Measurements from ENCODE around the gene PRKAG1. TPM values are rescaled to one million over a fixed set of nuclear protein-coding genes. Genes with fewer than 3 reads are reported as not detected.

PRKAG1 gene
- total RNA-seq, 1 experiment from 2014 or later, result 80.3 TPM

- Mint-ChIP-seq H3K27ac (ENCODE audit: low read depth, unreplicated experiment) (peak overlapping the region; percentile 7), H3K4me1 (ENCODE audit: insufficient read depth, unreplicated experiment) (peaks cover 15% of the 10 kb centered on the region), H3K4me3 (ENCODE audit: unreplicated experiment) (no peak overlapping the region), H3K27me3 (ENCODE audit: insufficient read depth, unreplicated experiment) (no peaks in the 10 kb centered on the region), H3K9me3 (ENCODE audit: unreplicated experiment) (no peaks in the 10 kb centered on the region), H3K36me3 (ENCODE audit: insufficient read depth, unreplicated experiment) (peaks cover 43% of the 10 kb centered on the region)
- POLR2A ChIA-PET, result interaction anchor here (0.5 to 1.9 kb wide), 6 partner anchors 9 to 313 kb away, joined by 3 to 8 read pairs (median 4); no protein-coding TSS in a partner anchor
- DNase-seq (ENCODE audit: unreplicated experiment), result no peak
- BruUV-seq (replicated peaks), result no TSS peak
- no peak for TF ChIP-seq CTCF (IDR thresholded peaks at IDR 0.05; ENCODE audit: unreplicated experiment)
- intact Hi-C loops (cut with micrococcal nuclease), result no loop called here
- CTCF ChIA-PET, result interaction anchor here (1.0 to 1.9 kb wide), 4 partner anchors 21 to 162 kb away, joined by 3 to 11 read pairs (median 4); partner anchors contain the start of genes ARF3 and DDX23
Observed at GRCh38 chr12:49015196-49015595, 3.4 kb downstream of the PRKAG1 start.

GRCh38 chr12:49014547-49014946 lies 4.0 kb downstream of the PRKAG1 start:
- POLR2A ChIA-PET, result interaction anchor here (0.7 to 1.9 kb wide), 4 partner anchors 8 to 312 kb away, joined by 3 to 8 read pairs (median 4); no protein-coding TSS in a partner anchor
- Mint-ChIP-seq H3K4me1 (ENCODE audit: insufficient read depth, unreplicated experiment) (peaks cover 11% of the 10 kb centered on the region), H3K4me3 (ENCODE audit: unreplicated experiment) (no peak overlapping the region), H3K9me3 (ENCODE audit: unreplicated experiment) (no peaks in the 10 kb centered on the region), H3K27ac (ENCODE audit: low read depth, unreplicated experiment) (peak overlapping the region; percentile 7), H3K27me3 (ENCODE audit: insufficient read depth, unreplicated experiment) (no peaks in the 10 kb centered on the region), H3K36me3 (ENCODE audit: insufficient read depth, unreplicated experiment) (peaks cover 49% of the 10 kb centered on the region)
- no TSS peak for BruUV-seq (replicated peaks)
- intact Hi-C loops (cut with micrococcal nuclease), result no loop called here
- TF ChIP-seq CTCF (IDR thresholded peaks at IDR 0.05; ENCODE audit: unreplicated experiment), result no peak
- CTCF ChIA-PET, result interaction anchor here (0.6 to 1.9 kb wide), 9 partner anchors 20 to 195 kb away, joined by 3 to 11 read pairs (median 3); partner anchors contain the start of genes ARF3 and DDX23
- peak; percentile 9 for DNase-seq (ENCODE audit: unreplicated experiment)

GRCh38 chr12:49013428-49013827 lies 5.1 kb downstream of the PRKAG1 start:
- peaks cover 11% of the 10 kb centered on the region for H3K4me1 Mint-ChIP-seq (ENCODE audit: insufficient read depth, unreplicated experiment)
- H3K9me3 Mint-ChIP-seq (ENCODE audit: unreplicated experiment), result no peaks in the 10 kb centered on the region
- no TSS peak for BruUV-seq (replicated peaks)
- H3K27me3 Mint-ChIP-seq (ENCODE audit: insufficient read depth, unreplicated experiment), result no peaks in the 10 kb centered on the region
- no peak for TF ChIP-seq CTCF (IDR thresholded peaks at IDR 0.05; ENCODE audit: unreplicated experiment)
- no peak overlapping the region for H3K4me3 Mint-ChIP-seq (ENCODE audit: unreplicated experiment)
- ChIA-PET CTCF (interaction anchor here (0.7 to 1.8 kb wide), 6 partner anchors 13 to 199 kb away, joined by 3 to 6 read pairs (median 4); no protein-coding TSS in a partner anchor), POLR2A (interaction anchor here (1.4 to 1.7 kb wide), 2 partner anchors 11 to 161 kb away, joined by 3 to 4 read pairs; partner anchors contain the start of gene DDX23)
- DNase-seq (ENCODE audit: unreplicated experiment), result no peak
- H3K36me3 Mint-ChIP-seq (ENCODE audit: insufficient read depth, unreplicated experiment), result peaks cover 60% of the 10 kb centered on the region
- intact Hi-C loops (cut with micrococcal nuclease), result no loop called here
- no peak overlapping the region for H3K27ac Mint-ChIP-seq (ENCODE audit: low read depth, unreplicated experiment)

- ChIA-PET CTCF (interaction anchor here (0.7 to 1.8 kb wide), 6 partner anchors 16 to 199 kb away, joined by 3 to 6 read pairs (median 3); no protein-coding TSS in a partner anchor), POLR2A (interaction anchor here (0.6 to 1.7 kb wide), 2 partner anchors 9 to 161 kb away, joined by 3 read pairs; partner anchors contain the start of gene DDX23)
- Mint-ChIP-seq H3K4me3 (ENCODE audit: unreplicated experiment) (no peak overlapping the region), H3K27ac (ENCODE audit: low read depth, unreplicated experiment) (no peak overlapping the region), H3K9me3 (ENCODE audit: unreplicated experiment) (no peaks in the 10 kb centered on the region), H3K27me3 (ENCODE audit: insufficient read depth, unreplicated experiment) (no peaks in the 10 kb centered on the region), H3K36me3 (ENCODE audit: insufficient read depth, unreplicated experiment) (peaks cover 67% of the 10 kb centered on the region), H3K4me1 (ENCODE audit: insufficient read depth, unreplicated experiment) (peaks cover 11% of the 10 kb centered on the region)
- no peak for TF ChIP-seq CTCF (IDR thresholded peaks at IDR 0.05; ENCODE audit: unreplicated experiment)
- no peak for DNase-seq (ENCODE audit: unreplicated experiment)
- intact Hi-C loops (cut with micrococcal nuclease), result no loop called here
- no TSS peak for BruUV-seq (replicated peaks)
Observed at GRCh38 chr12:49012739-49013138, 5.8 kb downstream of the PRKAG1 start.

Data from MCF 10A (cell line).